PC-3 (cell line): ENCODE results near the gene PACRG. TPM values are rescaled to one million over a fixed set of nuclear protein-coding genes. Genes with fewer than 3 reads are reported as not detected.

Source experiments
- ATAC-seq: fragments of 200-7000 bp; cut with Tn5 transposase; 2 replicates; pipeline ENCODE4 v1.9.1; 2020; ENCODE audit warnings: mild to moderate bottlenecking, moderate library complexity
- BruUV-seq: library from RNA; stranded (reverse); fragments of 400-500 nt; replicated peaks from 2 replicates; lab custom pipeline; 2021; lab: Mats Ljungman, UMichigan
- CTCF ChIA-PET: fragments of 300-600 bp; sonication (Branson Sonifier 250); formaldehyde crosslinking; loops from one replicate; lab custom pipeline; 2022; ENCODE audit warnings: antibody characterized with exemption; lab: Charles Lee
- POLR2A ChIA-PET: fragments of 300-600 bp; sonication (Branson Sonifier 250); formaldehyde crosslinking; loops from one replicate; lab custom pipeline; 2022; ENCODE audit warnings: antibody characterized with exemption; ENCODE audit not compliant: unreplicated experiment; lab: Charles Lee
- DNase-seq: peaks from one replicate; pipeline ENCODE4 v3.0.0-alpha.2; 2015
- H2AFZ ChIP-seq: fragments of 300-600 bp; sonication (generic); 2 replicates; pipeline ENCODE4 v1.6.0; 2016; ENCODE audit warnings: antibody characterized with exemption, low read length
- H3F3A ChIP-seq: fragments of 300-600 bp; sonication (generic); one replicate; pipeline ENCODE4 v1.6.0; 2017; ENCODE audit warnings: antibody characterized with exemption, low read length, control low read depth, mild to moderate bottlenecking; ENCODE audit not compliant: unreplicated experiment
- H3K27ac ChIP-seq: fragments of 300-600 bp; sonication (generic); 2 replicates; pipeline ENCODE4 v1.5.1; 2016; ENCODE audit warnings: mild to moderate bottlenecking, low read length
- H3K27me3 ChIP-seq: fragments of 300-600 bp; sonication (generic); 2 replicates; pipeline ENCODE4 v1.6.1; 2016; ENCODE audit warnings: low read length, mixed read lengths
- H3K36me3 ChIP-seq: fragments of 300-600 bp; sonication (generic); 2 replicates; pipeline ENCODE4 v1.6.1; 2016; ENCODE audit warnings: low read depth, mixed run types, low read length, mixed read lengths
- H3K4me1 ChIP-seq: fragments of 300-600 bp; sonication (generic); 2 replicates; pipeline ENCODE4 v1.5.1; 2016; ENCODE audit warnings: low read length; ENCODE audit not compliant: insufficient read depth
- H3K4me2 ChIP-seq: fragments of 300-600 bp; sonication (generic); 2 replicates; pipeline ENCODE4 v1.6.0; 2016; ENCODE audit warnings: low read length
- H3K4me3 ChIP-seq: fragments of 300-600 bp; sonication (generic); 2 replicates; pipeline ENCODE4 v1.5.1; 2016; ENCODE audit warnings: mild to moderate bottlenecking, low read length, mixed read lengths
- H3K79me2 ChIP-seq: fragments of 300-600 bp; sonication (generic); 2 replicates; pipeline ENCODE4 v1.6.1; 2017; ENCODE audit warnings: low read length, mixed read lengths
- H3K9ac ChIP-seq: fragments of 300-600 bp; sonication (generic); 2 replicates; pipeline ENCODE4 v1.6.0; 2016; ENCODE audit warnings: mild to moderate bottlenecking, low read length
- H3K9me2 ChIP-seq: fragments of 300-600 bp; sonication (generic); replicated peaks from 2 replicates; pipeline ENCODE4 v1.6.1; 2016; ENCODE audit warnings: mixed run types, low read length, mixed read lengths
- H3K9me3 ChIP-seq: fragments of 300-600 bp; sonication (generic); 2 replicates; pipeline ENCODE4 v1.6.1; 2016; ENCODE audit warnings: low read length, mixed read lengths
- H4K20me1 ChIP-seq: fragments of 300-600 bp; sonication (generic); 2 replicates; pipeline ENCODE4 v1.6.1; 2016; ENCODE audit warnings: low read length, mixed read lengths
- EZH2 ChIP-seq: fragments of 300-600 bp; sonication (generic); IDR thresholded peaks from one replicate; pipeline ENCODE4 v1.6.1; 2017; ENCODE audit warnings: antibody characterized with exemption, mild to moderate bottlenecking, low read length; ENCODE audit not compliant: unreplicated experiment
- EZH2phosphoT487 ChIP-seq: fragments of 300-600 bp; sonication (generic); IDR thresholded peaks from 2 replicates; pipeline ENCODE4 v1.6.1; 2018; ENCODE audit warnings: mild to moderate bottlenecking, antibody characterized with exemption, low read length, borderline replicate concordance
- intact Hi-C: fragments of 100-400 bp; cut with micrococcal nuclease; formaldehyde crosslinking; loops from 2 replicates; pipeline ENCODE4 v1.9.0; 2023
- total RNA-seq: library from RNA; depleted of rRNA; stranded (reverse); fragments of >200 nt; gene quantifications from 2 replicates; pipeline ENCODE4 v1.2.3, GENCODE V29; 2014
- TF ChIP-seq, protein P1 (sequence below): fragments of 300-600 bp; sonication (generic); conservative IDR thresholded peaks from 2 replicates; pipeline ENCODE4 v1.5.1; 2017; ENCODE audit warnings: antibody characterized with exemption, low read depth, mild to moderate bottlenecking, low read length

PACRG gene
- total RNA-seq, 1 experiment from 2014 or later, result not detected

DNA sequence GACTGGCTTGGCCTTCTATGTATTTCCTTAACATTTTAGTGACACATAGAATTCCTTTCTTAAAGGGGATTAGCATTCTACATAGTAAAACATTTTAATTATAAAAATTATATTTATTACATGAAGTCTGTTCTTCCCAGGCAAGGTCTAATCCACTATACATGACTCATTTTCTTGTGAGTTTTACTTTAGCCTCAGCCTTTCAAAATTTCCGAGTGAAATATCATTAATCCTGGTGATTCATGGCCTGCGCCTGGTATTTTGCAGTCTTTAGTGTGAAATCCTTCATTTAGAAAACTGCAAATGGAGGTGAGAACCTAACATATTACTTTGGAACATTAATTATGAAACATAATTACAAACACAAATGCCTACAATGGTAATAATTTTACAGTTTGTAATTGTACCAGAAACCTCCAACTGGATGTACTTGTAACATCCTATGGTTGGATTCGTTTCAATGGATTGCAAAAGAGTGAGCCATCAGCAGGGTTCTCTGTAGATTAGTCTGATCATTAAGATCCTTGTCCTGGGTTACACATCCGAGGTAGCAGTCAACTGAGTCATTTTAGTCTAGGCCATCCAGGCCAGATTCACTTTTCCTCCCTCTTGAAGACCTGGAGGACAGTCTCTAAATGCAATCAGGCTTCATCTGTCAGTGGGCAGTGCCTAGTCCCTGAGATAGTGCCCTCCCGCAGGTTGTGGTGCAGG is 272.0 kb downstream of the PACRG start:
- H3K27me3 ChIP-seq, result no peaks in the 10 kb centered on the region
- H3K4me2 ChIP-seq, result no peak overlapping the region
- H3K36me3 ChIP-seq, result no peaks in the 10 kb centered on the region
- H3K79me2 ChIP-seq, result no peaks in the 10 kb centered on the region
- no peaks in the 10 kb centered on the region for H3K9me3 ChIP-seq
- H3K27ac ChIP-seq, result no peak overlapping the region
- no TSS peak for BruUV-seq
- CTCF ChIA-PET, result no interaction called here
- no peak overlapping the region for H2AFZ ChIP-seq
- intact Hi-C loops, result no loop called here
- no peak for TF ChIP-seq EZH2phosphoT487
- TF ChIP-seq, protein P1, sequence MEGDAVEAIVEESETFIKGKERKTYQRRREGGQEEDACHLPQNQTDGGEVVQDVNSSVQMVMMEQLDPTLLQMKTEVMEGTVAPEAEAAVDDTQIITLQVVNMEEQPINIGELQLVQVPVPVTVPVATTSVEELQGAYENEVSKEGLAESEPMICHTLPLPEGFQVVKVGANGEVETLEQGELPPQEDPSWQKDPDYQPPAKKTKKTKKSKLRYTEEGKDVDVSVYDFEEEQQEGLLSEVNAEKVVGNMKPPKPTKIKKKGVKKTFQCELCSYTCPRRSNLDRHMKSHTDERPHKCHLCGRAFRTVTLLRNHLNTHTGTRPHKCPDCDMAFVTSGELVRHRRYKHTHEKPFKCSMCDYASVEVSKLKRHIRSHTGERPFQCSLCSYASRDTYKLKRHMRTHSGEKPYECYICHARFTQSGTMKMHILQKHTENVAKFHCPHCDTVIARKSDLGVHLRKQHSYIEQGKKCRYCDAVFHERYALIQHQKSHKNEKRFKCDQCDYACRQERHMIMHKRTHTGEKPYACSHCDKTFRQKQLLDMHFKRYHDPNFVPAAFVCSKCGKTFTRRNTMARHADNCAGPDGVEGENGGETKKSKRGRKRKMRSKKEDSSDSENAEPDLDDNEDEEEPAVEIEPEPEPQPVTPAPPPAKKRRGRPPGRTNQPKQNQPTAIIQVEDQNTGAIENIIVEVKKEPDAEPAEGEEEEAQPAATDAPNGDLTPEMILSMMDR, result no peak
- no peak for TF ChIP-seq EZH2
- DNase-seq, result no peak
- no peak overlapping the region for H3K9ac ChIP-seq
- no peaks in the 10 kb centered on the region for H3F3A ChIP-seq
- no peaks in the 10 kb centered on the region for H3K4me1 ChIP-seq
- POLR2A ChIA-PET, result no interaction called here
- ATAC-seq, result no peak
- H3K4me3 ChIP-seq, result no peak overlapping the region
- H3K9me2 ChIP-seq, result no peaks in the 10 kb centered on the region
- H4K20me1 ChIP-seq, result no peaks in the 10 kb centered on the region

DNA sequence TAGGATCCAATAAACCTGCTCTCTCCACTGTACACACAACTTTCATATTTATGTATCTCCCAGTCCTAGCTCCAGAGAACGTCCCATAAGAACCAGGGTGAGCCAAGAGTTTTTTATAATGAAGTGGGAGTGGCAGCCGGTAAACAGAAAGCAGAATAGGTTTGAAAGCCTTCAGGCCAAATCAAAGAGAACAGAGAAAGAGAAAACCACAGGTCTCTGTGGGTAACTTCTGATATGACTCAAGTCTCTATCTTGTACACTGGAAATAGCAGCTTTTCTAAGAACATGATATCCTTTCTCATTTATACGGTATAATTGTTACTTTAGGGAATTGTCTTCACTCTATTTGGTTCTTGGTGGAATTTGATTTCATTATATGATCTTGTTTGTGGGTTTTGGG is 273.6 kb downstream of the PACRG start:
- Histone ChIP-seq H3K36me3 (no peaks in the 10 kb centered on the region), H3K27ac (no peak overlapping the region), H2AFZ (no peak overlapping the region), H3K4me3 (no peak overlapping the region), H3K4me1 (no peaks in the 10 kb centered on the region), H3F3A (no peaks in the 10 kb centered on the region), H3K27me3 (no peaks in the 10 kb centered on the region), H3K9me3 (no peaks in the 10 kb centered on the region), H3K79me2 (no peaks in the 10 kb centered on the region), H3K4me2 (no peak overlapping the region), H3K9ac (no peak overlapping the region), H4K20me1 (no peaks in the 10 kb centered on the region), H3K9me2 (no peaks in the 10 kb centered on the region)
- no peak for DNase-seq
- intact Hi-C loops, result no loop called here
- TF ChIP-seq EZH2phosphoT487, result no peak
- POLR2A ChIA-PET, result no interaction called here
- CTCF ChIA-PET, result no interaction called here
- BruUV-seq, result no TSS peak
- ATAC-seq, result no peak

DNA sequence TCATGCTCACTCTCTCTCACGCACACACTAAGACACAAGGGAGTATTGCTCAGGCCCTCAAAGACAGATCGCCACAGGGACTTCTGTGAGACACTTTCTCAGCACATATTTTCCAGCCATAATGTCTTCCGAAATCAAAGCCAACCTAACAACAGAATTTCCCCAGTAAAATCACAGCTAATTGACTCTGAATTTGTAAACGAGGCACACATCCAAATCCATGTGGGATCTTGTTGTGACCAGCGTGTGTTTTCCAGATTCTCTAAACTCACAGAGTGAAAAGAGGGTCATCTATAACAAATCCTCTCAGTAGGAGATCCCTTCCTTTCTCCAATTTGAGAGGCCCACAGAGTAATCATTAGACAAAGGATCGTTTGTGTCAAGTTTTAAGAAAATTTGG is 280.4 kb downstream of the PACRG start:
- intact Hi-C loops, result no loop called here
- BruUV-seq, result no TSS peak
- ATAC-seq, result no peak

More for the DNA sequence above, 280.4 kb downstream of the PACRG start:
- no peaks in the 10 kb centered on the region for H3F3A ChIP-seq
- H3K9me2 ChIP-seq, result no peaks in the 10 kb centered on the region
- H3K36me3 ChIP-seq, result no peaks in the 10 kb centered on the region
- H3K27me3 ChIP-seq, result peaks cover 8% of the 10 kb centered on the region; the same call in 1 of the 2 replicates
- no peaks in the 10 kb centered on the region for H3K9me3 ChIP-seq
- H4K20me1 ChIP-seq, result no peaks in the 10 kb centered on the region
- H3K4me3 ChIP-seq, result no peak overlapping the region
- H3K79me2 ChIP-seq, result no peaks in the 10 kb centered on the region
- no peaks in the 10 kb centered on the region for H3K4me1 ChIP-seq
- no peak overlapping the region for H3K4me2 ChIP-seq
- POLR2A ChIA-PET, result no interaction called here
- H3K9ac ChIP-seq, result no peak overlapping the region
- DNase-seq, result no peak
- no peak for TF ChIP-seq EZH2phosphoT487
- no peak for TF ChIP-seq EZH2
- TF ChIP-seq, protein P1, result no peak
- no peak overlapping the region for H3K27ac ChIP-seq
- CTCF ChIA-PET, result no interaction called here
- no peak overlapping the region for H2AFZ ChIP-seq
